ENCODE data around the gene COL5A1.

GRCh38 chr9:134777153-134777552 is 135.6 kb downstream of the COL5A1 start:
- TF ChIP-seq POLR2AphosphoS5 (IDR thresholded peaks at IDR 0.05) (no peak), POLR2A (IDR thresholded peaks at IDR 0.05) (no peak), CTCF (IDR thresholded peaks at IDR 0.05) (no peak), EP300 (IDR thresholded peaks at IDR 0.05) (no peak)

Data from upper lobe of left lung (tissue), 4 donors.